Gastroesophageal sphincter (tissue), 3 donors: ENCODE measurements around the gene CCND1.

Experiments
- EP300 ChIP-seq: sonication (generic); formaldehyde crosslinking; IDR thresholded peaks from one replicate; pipeline ENCODE4 v1.6.1; 2017; ENCODE audit warnings: antibody characterized with exemption, mild to moderate bottlenecking
- POLR2A ChIP-seq, 2 donors: fragments of 450-650 bp; IDR thresholded peaks; one replicate each; pipeline ENCODE4 v1.6.1; 2017; ENCODE audit warnings: antibody characterized with exemption in 2 of 2, mild to moderate bottlenecking in 2 of 2, moderate library complexity in 1 of 2
- TF ChIP-seq, protein P1 (sequence below), 4 experiments: fragments of 200-600 bp in 2 of 4; fragments of 450-650 bp in 2 of 4; sonication (generic) in 1 of 4; IDR thresholded peaks; one replicate each; pipeline ENCODE4 v1.5.1; 2017 to 2019; ENCODE audit warnings: antibody characterized with exemption in 4 of 4, mild to moderate bottlenecking in 2 of 4, moderate library complexity in 2 of 4

DNA sequence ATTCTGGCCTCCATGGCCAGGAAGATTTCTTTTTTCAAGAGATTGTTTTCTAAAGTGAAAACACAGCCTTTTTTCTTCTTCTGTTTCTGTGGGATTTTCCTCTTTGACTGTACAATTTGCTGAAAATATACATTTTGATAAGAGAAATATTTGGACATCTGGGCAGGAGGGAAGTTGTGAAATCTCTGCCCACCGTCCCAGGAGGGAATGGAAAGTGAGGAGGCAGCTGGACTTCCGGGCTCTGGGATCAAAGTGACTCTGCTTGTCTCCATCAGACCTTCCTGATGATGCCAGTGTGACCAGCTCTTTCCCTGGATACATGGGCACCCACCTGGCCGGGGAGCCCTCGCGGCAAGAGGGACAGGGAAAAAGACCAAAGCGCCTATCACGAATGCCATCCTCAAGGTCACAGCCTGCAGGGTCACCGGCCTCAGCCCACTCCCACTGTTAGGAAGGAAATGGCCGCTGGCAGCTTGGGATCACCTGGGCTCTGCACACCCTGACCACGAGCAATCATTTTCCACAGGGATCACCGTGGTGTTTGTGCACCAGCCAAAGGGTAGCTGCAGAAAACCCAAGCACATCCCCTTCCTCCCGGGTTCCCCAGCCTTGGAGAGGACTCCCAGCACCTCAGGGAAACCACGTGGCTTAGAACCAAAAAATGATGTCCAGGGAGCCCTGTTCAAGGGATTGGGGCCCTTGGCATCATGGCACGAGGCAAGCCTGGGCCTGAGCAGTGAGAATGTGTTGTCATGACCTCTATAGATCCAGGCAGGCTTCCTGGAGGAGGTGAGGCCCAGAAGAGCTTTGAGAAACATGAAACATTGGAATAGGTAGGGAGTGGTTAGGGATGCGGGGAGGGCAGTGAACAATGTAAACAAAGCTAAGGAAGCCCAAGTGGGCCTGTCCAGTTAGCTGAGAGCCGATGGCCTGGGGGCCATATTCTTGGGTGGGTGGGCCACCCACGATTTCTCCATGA lies 29.1 kb upstream of the CCND1 start:
- TF ChIP-seq, protein P1, sequence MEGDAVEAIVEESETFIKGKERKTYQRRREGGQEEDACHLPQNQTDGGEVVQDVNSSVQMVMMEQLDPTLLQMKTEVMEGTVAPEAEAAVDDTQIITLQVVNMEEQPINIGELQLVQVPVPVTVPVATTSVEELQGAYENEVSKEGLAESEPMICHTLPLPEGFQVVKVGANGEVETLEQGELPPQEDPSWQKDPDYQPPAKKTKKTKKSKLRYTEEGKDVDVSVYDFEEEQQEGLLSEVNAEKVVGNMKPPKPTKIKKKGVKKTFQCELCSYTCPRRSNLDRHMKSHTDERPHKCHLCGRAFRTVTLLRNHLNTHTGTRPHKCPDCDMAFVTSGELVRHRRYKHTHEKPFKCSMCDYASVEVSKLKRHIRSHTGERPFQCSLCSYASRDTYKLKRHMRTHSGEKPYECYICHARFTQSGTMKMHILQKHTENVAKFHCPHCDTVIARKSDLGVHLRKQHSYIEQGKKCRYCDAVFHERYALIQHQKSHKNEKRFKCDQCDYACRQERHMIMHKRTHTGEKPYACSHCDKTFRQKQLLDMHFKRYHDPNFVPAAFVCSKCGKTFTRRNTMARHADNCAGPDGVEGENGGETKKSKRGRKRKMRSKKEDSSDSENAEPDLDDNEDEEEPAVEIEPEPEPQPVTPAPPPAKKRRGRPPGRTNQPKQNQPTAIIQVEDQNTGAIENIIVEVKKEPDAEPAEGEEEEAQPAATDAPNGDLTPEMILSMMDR (IDR thresholded peaks at IDR 0.05), result no peak
- no peak for TF ChIP-seq POLR2A (IDR thresholded peaks at IDR 0.05)
- no peak for TF ChIP-seq EP300
